ENCODE measurements around the gene GFAP.

Gene GFAP

GRCh38 chr17:44887971-44888954 is 27.0 kb downstream of the GFAP start:
- Histone ChIP-seq H3K27ac (0 out of 2 replicates have a peak overlapping the region, but pooled peaks have one; percentile 2), H3K9me3 (ENCODE audit: low read depth, low read length) (no peaks in the 10 kb centered on the region), H3K4me3 (no peak overlapping the region), H3K36me3 (ENCODE audit: insufficient read depth, low read length) (peaks cover 62% of the 10 kb centered on the region), H3K9ac (ENCODE audit: insufficient read length) (no peak overlapping the region)
- TF ChIP-seq POLR2AphosphoS5 (IDR thresholded peaks at IDR 0.05; ENCODE audit: borderline replicate concordance, low read depth, low read length) = no peak
- no peak for TF ChIP-seq FOXP2 (optimal IDR thresholded peaks at IDR 0.05; ENCODE audit: control extremely low read depth, extremely low read length, insufficient read depth)
- no peak for TF ChIP-seq EZH2 (IDR thresholded peaks at IDR 0.05)
- DNase-seq (ENCODE audit: low read depth, low spot score) = no peak

- Histone ChIP-seq H3K4me3 (no peak overlapping the region), H3K9ac (ENCODE audit: insufficient read length) (no peak overlapping the region), H3K36me3 (ENCODE audit: insufficient read depth, low read length) (peaks cover 63% of the 10 kb centered on the region), H3K27ac (no peak overlapping the region), H3K9me3 (ENCODE audit: low read depth, low read length) (no peaks in the 10 kb centered on the region)
- no peak for DNase-seq (ENCODE audit: low read depth, low spot score)
- TF ChIP-seq EZH2 (IDR thresholded peaks at IDR 0.05) (no peak), POLR2AphosphoS5 (IDR thresholded peaks at IDR 0.05; ENCODE audit: borderline replicate concordance, low read depth, low read length) (no peak), FOXP2 (optimal IDR thresholded peaks at IDR 0.05; ENCODE audit: control extremely low read depth, extremely low read length, insufficient read depth) (no peak)
Measured at GRCh38 chr17:44887016-44887415, 28.3 kb downstream of the GFAP start.

DNA sequence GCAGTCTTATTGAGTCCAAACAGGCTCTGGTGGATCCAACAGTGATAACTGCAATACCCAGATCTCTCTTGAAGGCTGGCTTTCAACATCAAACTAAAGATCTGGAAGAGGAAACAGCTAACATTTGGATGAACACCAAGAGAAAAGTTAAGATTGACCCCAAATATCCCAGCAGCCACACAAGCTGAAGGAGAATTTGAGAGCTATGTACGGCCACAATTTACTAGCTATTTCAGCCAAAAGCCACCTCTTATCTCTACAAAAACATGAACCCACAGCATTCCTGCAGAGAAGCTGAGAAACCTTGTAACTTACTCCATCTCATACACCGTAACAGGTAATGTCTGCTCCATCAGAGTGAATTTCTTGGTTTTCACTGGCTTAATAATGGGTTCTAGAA is 30.4 kb downstream of the GFAP start:
- Histone ChIP-seq H3K36me3 (ENCODE audit: insufficient read depth, low read length) (peaks cover 70% of the 10 kb centered on the region), H3K4me3 (no peak overlapping the region), H3K9me3 (ENCODE audit: low read depth, low read length) (no peaks in the 10 kb centered on the region), H3K9ac (ENCODE audit: insufficient read length) (no peak overlapping the region), H3K27ac (no peak overlapping the region)
- no peak for TF ChIP-seq EZH2 (IDR thresholded peaks at IDR 0.05)
- no peak for TF ChIP-seq FOXP2 (optimal IDR thresholded peaks at IDR 0.05; ENCODE audit: control extremely low read depth, extremely low read length, insufficient read depth)
- no peak for TF ChIP-seq POLR2AphosphoS5 (IDR thresholded peaks at IDR 0.05; ENCODE audit: borderline replicate concordance, low read depth, low read length)
- no peak for DNase-seq (ENCODE audit: low read depth, low spot score)

DNA sequence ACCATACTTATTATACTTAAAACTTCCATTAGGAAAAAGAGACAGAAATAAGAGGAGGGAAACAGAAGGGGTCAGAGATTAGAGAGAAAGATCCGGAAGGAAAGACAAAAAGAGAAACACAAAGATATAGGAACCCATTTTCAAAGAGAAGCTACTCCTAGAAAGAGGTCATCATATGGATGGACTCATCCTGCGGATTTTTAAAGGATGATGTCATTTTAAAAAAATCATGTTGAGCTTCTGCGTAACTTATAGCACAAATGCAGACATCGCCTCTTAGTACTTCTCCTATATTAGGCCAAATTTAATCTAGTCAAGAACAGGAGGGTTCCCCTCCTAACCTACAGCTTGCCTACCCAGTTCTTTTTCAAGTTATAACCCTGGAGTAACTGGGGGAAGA is 34.2 kb downstream of the GFAP start:
- Histone ChIP-seq H3K36me3 (ENCODE audit: insufficient read depth, low read length) (peaks cover 94% of the 10 kb centered on the region), H3K9me3 (ENCODE audit: low read depth, low read length) (no peaks in the 10 kb centered on the region), H3K9ac (ENCODE audit: insufficient read length) (no peak overlapping the region), H3K4me3 (no peak overlapping the region), H3K27ac (no peak overlapping the region)
- DNase-seq (ENCODE audit: low read depth, low spot score) = no peak
- TF ChIP-seq FOXP2 (optimal IDR thresholded peaks at IDR 0.05; ENCODE audit: control extremely low read depth, extremely low read length, insufficient read depth) (no peak), POLR2AphosphoS5 (IDR thresholded peaks at IDR 0.05; ENCODE audit: borderline replicate concordance, low read depth, low read length) (no peak), EZH2 (IDR thresholded peaks at IDR 0.05) (no peak)

GRCh38 chr17:44880062-44880461 is 35.2 kb downstream of the GFAP start:
- H3K9me3 ChIP-seq (ENCODE audit: low read depth, low read length) = no peaks in the 10 kb centered on the region
- DNase-seq (ENCODE audit: low read depth, low spot score) = no peak
- H3K9ac ChIP-seq (ENCODE audit: insufficient read length) = no peak overlapping the region
- H3K4me3 ChIP-seq = no peak overlapping the region
- TF ChIP-seq EZH2 (IDR thresholded peaks at IDR 0.05) (no peak), POLR2AphosphoS5 (IDR thresholded peaks at IDR 0.05; ENCODE audit: borderline replicate concordance, low read depth, low read length) (no peak), FOXP2 (optimal IDR thresholded peaks at IDR 0.05; ENCODE audit: control extremely low read depth, extremely low read length, insufficient read depth) (no peak)
- H3K27ac ChIP-seq = no peak overlapping the region
- peaks cover 91% of the 10 kb centered on the region for H3K36me3 ChIP-seq (ENCODE audit: insufficient read depth, low read length)

DNA sequence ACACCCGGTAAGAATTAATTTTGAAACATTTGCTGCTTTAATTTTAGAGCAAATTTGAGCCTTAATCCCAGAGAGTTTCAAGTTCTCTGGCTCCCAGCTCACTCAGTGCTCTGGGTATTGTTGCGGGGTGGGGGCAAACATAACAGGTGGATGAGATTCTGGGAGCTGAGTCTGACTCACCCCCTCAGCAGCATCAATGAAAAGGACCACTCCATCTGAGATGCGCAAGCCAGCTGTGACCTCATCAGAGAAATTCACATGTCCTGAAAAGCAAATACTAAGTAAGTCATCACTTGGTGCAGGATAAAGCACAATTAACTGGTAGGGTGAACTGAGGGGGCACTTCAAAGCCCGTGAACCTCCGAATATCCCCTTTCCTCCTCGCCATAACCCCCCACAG is 35.9 kb downstream of the GFAP start:
- Histone ChIP-seq H3K9me3 (ENCODE audit: low read depth, low read length) (no peaks in the 10 kb centered on the region), H3K36me3 (ENCODE audit: insufficient read depth, low read length) (peaks cover 89% of the 10 kb centered on the region), H3K4me3 (no peak overlapping the region), H3K27ac (no peak overlapping the region), H3K9ac (ENCODE audit: insufficient read length) (no peak overlapping the region)
- no peak for TF ChIP-seq FOXP2 (optimal IDR thresholded peaks at IDR 0.05; ENCODE audit: control extremely low read depth, extremely low read length, insufficient read depth)
- TF ChIP-seq EZH2 (IDR thresholded peaks at IDR 0.05) = no peak
- TF ChIP-seq POLR2AphosphoS5 (IDR thresholded peaks at IDR 0.05; ENCODE audit: borderline replicate concordance, low read depth, low read length) = no peak
- DNase-seq (ENCODE audit: low read depth, low spot score) = no peak

GRCh38 chr17:44878627-44879221 is 36.6 kb downstream of the GFAP start:
- H3K9me3 ChIP-seq (ENCODE audit: low read depth, low read length) = no peaks in the 10 kb centered on the region
- no peak for TF ChIP-seq FOXP2 (optimal IDR thresholded peaks at IDR 0.05; ENCODE audit: control extremely low read depth, extremely low read length, insufficient read depth)
- no peak for TF ChIP-seq EZH2 (IDR thresholded peaks at IDR 0.05)
- no peak for TF ChIP-seq POLR2AphosphoS5 (IDR thresholded peaks at IDR 0.05; ENCODE audit: borderline replicate concordance, low read depth, low read length)
- H3K27ac ChIP-seq = no peak overlapping the region
- no peak for DNase-seq (ENCODE audit: low read depth, low spot score)
- H3K36me3 ChIP-seq (ENCODE audit: insufficient read depth, low read length) = peaks cover 88% of the 10 kb centered on the region
- no peak overlapping the region for H3K9ac ChIP-seq (ENCODE audit: insufficient read length)
- H3K4me3 ChIP-seq = no peak overlapping the region

DNA sequence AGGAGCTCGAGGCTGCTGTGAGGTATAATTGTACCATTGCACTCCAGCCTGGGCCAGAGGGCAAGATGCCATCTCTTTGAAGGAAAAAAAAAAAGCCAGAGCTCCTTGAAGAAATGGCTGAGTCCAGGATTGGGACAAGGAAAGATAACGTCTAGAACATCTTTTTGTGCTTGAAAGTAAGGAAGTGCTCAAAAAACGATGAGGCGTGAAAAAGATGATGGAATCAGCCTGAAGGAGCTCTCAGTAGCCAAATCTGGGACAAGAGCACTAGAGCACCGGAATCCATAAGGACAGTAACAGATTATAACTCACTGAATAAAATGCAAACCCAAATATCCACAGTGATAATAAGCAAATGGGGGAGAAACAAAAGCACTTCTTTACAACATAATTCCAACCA is 38.2 kb downstream of the GFAP start:
- Histone ChIP-seq H3K9ac (ENCODE audit: insufficient read length) (no peak overlapping the region), H3K4me3 (no peak overlapping the region), H3K9me3 (ENCODE audit: low read depth, low read length) (no peaks in the 10 kb centered on the region), H3K27ac (no peak overlapping the region), H3K36me3 (ENCODE audit: insufficient read depth, low read length) (peaks cover 86% of the 10 kb centered on the region)
- TF ChIP-seq EZH2 (IDR thresholded peaks at IDR 0.05) (no peak), FOXP2 (optimal IDR thresholded peaks at IDR 0.05; ENCODE audit: control extremely low read depth, extremely low read length, insufficient read depth) (no peak), POLR2AphosphoS5 (IDR thresholded peaks at IDR 0.05; ENCODE audit: borderline replicate concordance, low read depth, low read length) (no peak)
- no peak for DNase-seq (ENCODE audit: low read depth, low spot score)
